Fibroblast of pulmonary artery (primary cell): Measurements from ENCODE around the gene SIDT2.
"Not testable (repeated sequence)": the region's sequence is repeated elsewhere in the genome, so short reads cannot be mapped to it uniquely, and the experiment has no call there.

Experiments used
- DNase-seq: peaks from one replicate; pipeline ENCODE4 v3.0.0-alpha.2; 2010; ENCODE audit warnings: low read depth
- H3K4me3 ChIP-seq: replicated peaks from 2 replicates; pipeline ENCODE4 v1.5.1; 2011; ENCODE audit warnings: low read depth, mild to moderate bottlenecking, control low read depth, low read length, moderate library complexity
- TF ChIP-seq, protein P1 (sequence below): IDR thresholded peaks from 2 replicates; pipeline ENCODE4 v1.5.1; 2011; ENCODE audit warnings: mild to moderate bottlenecking, control low read depth, low read length, inconsistent platforms; ENCODE audit errors: missing control alignments

Gene SIDT2

GRCh38 chr11:117205211-117205818 is 26.8 kb downstream of the SIDT2 start:
- H3K4me3 ChIP-seq: no peak overlapping the region
- DNase-seq: no peak
- TF ChIP-seq, protein P1, sequence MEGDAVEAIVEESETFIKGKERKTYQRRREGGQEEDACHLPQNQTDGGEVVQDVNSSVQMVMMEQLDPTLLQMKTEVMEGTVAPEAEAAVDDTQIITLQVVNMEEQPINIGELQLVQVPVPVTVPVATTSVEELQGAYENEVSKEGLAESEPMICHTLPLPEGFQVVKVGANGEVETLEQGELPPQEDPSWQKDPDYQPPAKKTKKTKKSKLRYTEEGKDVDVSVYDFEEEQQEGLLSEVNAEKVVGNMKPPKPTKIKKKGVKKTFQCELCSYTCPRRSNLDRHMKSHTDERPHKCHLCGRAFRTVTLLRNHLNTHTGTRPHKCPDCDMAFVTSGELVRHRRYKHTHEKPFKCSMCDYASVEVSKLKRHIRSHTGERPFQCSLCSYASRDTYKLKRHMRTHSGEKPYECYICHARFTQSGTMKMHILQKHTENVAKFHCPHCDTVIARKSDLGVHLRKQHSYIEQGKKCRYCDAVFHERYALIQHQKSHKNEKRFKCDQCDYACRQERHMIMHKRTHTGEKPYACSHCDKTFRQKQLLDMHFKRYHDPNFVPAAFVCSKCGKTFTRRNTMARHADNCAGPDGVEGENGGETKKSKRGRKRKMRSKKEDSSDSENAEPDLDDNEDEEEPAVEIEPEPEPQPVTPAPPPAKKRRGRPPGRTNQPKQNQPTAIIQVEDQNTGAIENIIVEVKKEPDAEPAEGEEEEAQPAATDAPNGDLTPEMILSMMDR: no peak

DNA sequence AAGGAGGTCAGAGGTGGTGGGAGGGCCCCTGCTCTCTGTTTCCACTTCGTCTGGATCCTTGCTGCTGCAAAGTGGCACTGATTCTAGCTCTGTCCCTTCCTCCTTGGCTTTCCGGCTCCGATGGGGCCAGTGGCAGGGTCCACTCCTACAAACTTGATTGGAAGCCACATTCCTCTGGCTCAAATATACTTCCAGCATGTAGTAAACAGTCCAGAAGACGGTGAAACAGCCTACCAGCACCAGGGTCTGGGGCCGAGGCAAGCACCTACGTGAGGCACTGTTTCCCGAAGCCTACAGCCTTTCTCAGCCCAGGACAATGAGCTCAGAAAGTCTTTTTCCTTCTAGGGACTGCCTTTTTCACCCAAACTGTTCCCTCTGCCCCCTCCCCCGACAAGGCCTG is 27.6 kb downstream of the SIDT2 start:
- DNase-seq: peak; percentile 20
- not testable (repeated sequence) for H3K4me3 ChIP-seq

DNA sequence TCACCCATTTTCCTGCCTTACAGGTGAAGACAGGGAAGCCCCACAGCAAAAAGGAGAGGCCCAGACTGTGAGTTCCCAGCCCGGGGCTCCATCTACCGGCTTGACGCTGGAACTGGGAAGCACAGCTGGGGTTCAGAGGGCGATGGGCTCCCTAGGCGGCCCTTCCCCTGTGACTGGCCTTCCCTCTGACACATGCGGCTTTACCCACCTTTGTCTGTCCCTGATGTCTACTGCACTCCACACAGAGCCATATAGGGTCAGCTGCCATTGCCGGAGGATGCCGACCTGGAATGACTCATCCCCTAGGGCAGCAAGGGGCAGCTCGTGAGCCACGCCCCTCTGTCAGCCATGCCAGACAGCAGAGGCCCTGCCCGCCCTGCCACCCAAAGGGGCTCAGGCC is 28.3 kb downstream of the SIDT2 start:
- DNase-seq, H3K4me3 ChIP-seq: not testable (repeated sequence)

DNA sequence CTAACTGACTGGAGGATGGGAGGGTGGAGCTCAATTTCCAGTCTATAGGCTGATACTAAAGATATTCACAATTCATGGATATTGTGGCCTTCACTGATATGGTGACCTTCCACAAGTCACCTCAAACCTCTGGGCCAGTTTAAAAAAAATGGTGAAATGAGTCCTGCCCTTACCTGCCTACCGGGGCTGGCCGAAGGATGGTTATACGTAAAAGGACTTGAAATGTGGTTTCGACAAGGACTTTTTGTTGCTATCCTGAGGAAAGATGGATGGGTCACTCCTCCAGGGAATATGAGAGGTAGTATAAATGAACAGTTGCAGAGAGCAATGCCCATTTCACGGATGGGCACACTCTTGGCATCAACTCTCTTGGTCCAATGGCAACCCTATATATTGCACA is 28.9 kb downstream of the SIDT2 start:
- not testable (repeated sequence) for H3K4me3 ChIP-seq, DNase-seq

DNA sequence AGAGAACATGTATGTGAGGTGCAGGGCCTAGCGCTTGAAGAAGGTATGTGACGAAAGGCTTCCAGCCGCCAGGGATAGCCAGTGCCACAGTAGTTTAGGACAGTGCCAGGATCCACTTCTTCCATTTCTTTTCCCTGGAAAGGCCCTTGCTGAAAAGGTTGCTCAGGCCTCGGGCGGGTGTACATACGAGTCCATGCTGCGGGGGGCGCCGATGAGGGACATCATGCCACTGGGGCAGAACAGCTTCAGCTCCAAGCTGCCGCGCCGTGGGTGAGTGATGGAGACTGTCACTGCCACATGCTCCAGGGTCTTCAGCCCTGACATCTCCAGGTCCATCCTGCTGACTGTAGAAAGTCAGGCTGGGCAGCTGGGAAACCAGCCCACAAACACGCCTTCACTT is 30.2 kb downstream of the SIDT2 start:
- H3K4me3 ChIP-seq, DNase-seq: not testable (repeated sequence)

GRCh38 chr11:117209351-117210125 is 31.0 kb downstream of the SIDT2 start:
- not testable (repeated sequence) for H3K4me3 ChIP-seq
- peak; percentile 45 for DNase-seq

DNA sequence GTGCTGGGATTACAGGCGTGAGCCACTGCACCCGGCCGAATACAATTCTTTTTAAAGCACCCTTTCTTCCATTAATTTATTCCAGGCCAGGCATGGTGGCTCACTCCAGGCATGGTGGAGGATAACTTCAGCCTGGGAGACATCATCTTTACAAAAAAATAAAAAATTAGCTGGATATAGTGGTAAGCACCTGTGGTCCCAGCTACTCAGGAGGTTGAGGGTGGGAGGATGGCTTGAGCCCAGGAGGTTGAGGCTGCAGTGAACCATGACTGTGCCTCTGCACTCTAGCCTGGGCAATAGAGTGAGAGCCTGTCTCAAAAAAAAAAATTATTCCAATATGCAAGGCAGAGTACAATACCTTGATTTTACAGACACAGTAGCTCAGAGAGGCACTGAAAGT is 32.1 kb downstream of the SIDT2 start:
- H3K4me3 ChIP-seq: no peak overlapping the region
- TF ChIP-seq, protein P1: no peak

GRCh38 chr11:117212697-117213355 is 34.3 kb downstream of the SIDT2 start:
- no peak for DNase-seq
- no peak overlapping the region for H3K4me3 ChIP-seq
- TF ChIP-seq, protein P1: no peak

More for the DNA sequence above, 32.1 kb downstream of the SIDT2 start:
- peak; percentile 14 for DNase-seq

- TF ChIP-seq, protein P1: no peak
- H3K4me3 ChIP-seq: no peak overlapping the region
- DNase-seq: no peak
Measured at GRCh38 chr11:117214404-117215110, 36.0 kb downstream of the SIDT2 start.
